GM18505 (cell line): ENCODE measurements around the gene SLC39A10.
"Not testable (repeated sequence)": the region's sequence is repeated elsewhere in the genome, so short reads cannot be mapped to it uniquely, and the experiment has no call there.

Experiments
- ATAC-seq: cut with Tn5 transposase; IDR thresholded peaks from one replicate; pipeline ENCODE4 v1.9.1; 2021; ENCODE audit not compliant: unreplicated experiment
- POLR2A ChIP-seq: IDR thresholded peaks from 4 replicates; pipeline ENCODE4 v1.6.1; 2011; ENCODE audit warnings: borderline replicate concordance; ENCODE audit not compliant: insufficient read depth, insufficient read length; ENCODE audit errors: extremely low read depth

The SLC39A10 gene

DNA sequence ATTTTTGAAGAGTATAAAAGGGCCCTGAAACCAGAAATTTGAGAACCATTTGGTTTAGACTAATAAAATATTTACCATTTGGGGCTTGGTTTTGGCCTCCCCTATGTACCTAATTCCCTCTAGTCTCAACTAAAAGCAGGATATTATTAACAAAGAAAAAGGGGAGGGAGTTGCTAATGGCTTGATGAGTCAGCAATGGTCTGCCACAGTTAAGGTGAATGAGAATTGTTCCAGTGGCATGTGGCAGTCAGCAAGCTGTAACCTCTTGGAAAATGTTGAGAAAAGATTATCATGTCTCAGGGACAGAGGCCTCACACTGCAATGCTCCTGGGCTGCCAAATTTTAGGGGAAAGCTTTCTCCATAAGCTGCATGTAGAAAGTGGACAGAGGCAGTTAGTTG lies 20.1 kb upstream of the SLC39A10 start:
- no peak for TF ChIP-seq POLR2A
- no peak for ATAC-seq

DNA sequence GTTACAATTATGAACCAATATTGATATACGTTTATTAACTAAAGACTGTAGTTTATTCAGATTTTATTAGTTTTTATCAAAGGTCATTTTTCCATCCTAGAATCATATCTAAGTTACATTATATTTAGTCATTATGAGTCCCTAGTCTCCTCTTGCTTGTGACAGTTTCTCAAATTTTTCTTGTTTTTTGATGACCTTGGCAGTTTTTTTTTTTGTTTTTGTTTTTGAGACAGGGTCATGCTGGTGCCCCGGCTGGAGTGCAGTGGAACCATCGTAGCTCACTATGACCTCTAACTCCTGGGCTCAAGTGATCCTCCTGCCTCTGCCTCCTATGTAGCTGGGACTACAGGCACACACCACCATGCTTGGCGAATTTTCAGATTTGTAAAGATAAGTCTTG lies 18.3 kb upstream of the SLC39A10 start:
- no peak for ATAC-seq
- TF ChIP-seq POLR2A: no peak

DNA sequence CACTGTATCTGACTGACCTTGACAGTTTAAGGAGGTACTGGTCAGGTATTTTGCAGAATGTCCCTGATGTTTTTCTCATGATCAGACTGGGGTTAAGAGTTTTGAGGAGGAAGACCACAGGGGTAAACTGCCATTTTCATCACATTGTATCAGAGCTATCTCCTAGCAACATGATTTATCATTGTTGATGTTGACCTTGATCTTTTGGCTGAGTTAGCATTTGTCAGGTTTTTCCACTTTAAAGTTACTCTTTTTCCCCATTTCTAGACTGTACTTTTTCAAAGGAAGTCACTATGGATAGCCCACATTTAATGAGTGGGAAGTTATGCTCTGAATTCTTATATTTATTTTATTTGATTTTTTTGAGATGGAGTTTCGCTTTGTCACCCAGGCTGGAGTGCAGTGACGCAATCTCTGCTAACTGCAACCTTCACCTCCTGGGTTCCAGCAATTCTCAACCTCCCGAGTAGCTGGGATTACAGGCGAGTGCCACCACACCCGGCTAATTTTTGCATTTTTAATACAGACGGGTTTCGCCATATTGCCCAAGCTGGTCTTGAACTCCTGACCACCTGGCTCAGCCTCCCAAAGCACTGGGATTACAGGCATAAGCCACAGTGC lies 17.7 kb upstream of the SLC39A10 start:
- no peak for ATAC-seq
- no peak for TF ChIP-seq POLR2A

DNA sequence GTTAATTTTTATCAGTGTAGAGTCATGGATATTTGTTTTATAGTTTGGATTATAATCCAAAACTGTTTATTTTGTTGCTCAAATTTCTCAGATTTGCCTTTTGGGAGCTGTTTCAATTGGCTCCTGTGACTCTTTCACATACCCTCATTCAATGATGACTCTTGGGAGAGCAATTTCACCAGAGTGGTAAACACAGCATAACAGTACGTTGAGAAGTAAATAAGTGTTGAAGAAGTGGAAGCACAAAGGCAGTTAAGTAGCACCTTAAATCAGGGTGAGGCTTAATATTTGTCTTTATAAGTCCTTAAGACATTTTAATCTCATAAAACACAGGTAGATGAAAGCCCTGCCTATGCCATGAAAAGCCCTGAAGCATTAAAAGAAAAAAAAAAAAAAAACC lies 17.1 kb upstream of the SLC39A10 start:
- no peak for ATAC-seq
- TF ChIP-seq POLR2A: no peak

DNA sequence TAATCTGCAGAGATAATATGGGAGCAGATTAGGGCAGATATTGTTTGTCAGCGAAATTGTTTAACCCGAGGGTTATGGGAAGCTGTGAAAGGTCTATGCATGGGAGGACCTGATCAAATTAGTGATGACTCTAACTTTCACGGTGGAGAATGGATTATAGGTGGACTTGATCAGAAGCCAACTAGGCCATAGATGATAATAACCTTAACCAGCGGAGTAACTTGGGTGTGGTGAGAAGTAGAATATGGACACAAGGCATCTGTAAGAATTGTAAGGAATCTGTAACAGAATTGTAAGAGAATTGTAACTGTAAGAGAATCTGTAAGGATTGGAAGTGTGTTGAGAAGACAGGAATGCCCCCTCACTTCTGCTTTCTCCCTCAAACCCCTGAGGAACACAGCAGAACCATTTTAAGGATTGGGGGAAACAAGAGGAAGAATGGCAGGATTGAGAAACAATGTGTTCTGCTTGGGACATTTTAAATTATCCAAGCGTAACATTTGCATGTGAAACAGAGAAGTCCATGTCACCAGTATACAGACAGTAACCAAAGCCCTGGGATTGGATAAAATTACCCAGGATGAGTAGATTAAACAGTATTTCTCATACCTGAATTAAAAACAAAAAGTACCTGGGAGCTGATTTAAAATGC lies 14.9 kb upstream of the SLC39A10 start:
- no peak for TF ChIP-seq POLR2A
- ATAC-seq: no peak

DNA sequence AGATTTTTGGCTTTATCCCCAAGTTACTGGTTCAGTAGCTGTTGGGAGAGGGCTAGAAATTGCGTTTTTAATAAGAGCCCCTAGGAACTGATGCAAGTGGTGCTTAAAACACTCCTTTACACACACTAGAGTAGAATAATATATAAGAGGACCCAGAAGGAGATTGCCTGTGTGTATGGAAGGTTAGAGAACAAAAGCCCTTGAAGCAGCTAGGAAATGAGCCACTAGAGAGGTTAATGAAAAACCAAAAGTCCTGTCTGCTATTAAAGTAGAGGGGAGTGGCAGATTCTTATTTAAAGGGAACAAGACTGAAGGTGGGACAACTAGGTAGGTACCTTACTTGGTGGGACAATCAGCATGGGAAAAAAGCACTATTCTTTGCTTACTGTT lies 14.4 kb upstream of the SLC39A10 start:
- TF ChIP-seq POLR2A: no peak
- no peak for ATAC-seq

DNA sequence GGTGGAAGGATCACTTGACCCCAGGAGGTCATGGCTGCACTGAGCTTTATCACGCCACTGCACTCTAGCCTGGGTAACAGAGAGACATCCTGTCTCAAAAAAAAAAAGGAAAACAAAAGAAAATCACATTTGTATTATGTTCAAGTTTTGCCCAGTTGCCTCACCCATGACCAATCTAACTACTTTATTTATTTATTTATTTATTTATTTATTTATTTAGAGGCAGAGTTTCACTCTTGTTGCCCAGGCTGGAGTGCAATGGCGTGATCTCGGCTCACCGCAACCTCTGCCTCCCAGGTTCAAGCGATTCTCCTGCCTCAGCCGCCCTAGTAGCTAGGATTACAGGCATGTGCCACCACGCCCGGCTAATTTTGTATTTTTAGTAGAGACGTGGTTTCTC lies 12.3 kb upstream of the SLC39A10 start:
- ATAC-seq: not testable (repeated sequence)

DNA sequence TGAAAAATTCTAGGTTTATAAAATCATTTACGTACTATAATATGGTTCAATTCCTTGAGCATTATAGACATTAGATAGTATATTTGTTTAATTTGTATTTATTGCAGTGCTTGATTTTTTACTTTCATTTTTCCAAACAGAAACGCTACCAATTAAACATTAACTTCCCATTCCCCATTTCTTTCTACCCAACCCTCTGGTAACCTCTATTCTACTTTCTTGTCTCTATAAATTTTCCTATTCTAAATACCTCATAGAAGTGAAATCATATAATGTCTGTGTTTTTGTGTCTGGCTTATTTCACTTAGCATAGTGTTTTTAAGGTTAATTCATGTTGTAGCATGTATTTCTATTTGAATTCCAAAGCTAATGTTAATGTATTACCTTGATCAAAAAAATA lies 11.6 kb upstream of the SLC39A10 start:
- ATAC-seq: no peak
- TF ChIP-seq POLR2A: no peak

DNA sequence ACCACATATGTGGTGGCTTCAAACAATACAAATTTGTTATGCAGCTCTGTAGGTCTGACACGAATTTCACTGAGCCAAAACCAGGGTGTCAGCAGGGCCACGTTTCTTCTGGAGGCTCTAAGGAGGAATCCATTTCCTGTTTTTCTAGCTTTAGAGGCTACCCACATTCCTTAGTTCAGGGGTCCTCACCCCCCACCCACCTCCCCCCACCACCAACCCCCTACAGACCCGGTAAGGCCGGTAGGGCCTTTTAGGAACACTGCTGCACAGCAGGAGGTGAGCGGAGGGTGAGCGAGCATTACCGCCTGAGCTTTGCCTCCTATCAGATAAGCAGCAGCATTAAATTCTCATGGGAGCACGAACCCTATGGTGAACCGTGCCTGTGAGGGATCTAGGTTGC lies 10.6 kb upstream of the SLC39A10 start:
- TF ChIP-seq POLR2A: no peak
- no peak for ATAC-seq

DNA sequence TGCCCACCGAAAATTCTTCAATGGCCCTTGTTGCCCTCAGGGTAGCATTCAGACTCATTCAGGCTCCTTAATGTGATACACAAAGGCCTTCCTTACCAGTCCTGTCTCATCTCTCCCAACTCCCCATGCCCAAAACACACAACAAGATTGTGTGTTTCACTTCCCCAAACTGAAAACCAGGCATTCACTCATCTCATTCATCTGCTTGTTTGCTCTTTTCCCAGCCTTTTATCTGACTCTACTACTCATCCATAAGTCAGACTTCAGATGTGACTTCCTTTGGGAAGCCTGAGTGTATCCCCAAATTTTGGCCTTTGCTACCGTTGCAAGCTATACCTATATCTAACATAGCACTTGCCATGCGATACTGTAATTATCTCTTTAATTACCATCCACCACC lies 9.7 kb upstream of the SLC39A10 start:
- TF ChIP-seq POLR2A: no peak
- ATAC-seq: no peak

DNA sequence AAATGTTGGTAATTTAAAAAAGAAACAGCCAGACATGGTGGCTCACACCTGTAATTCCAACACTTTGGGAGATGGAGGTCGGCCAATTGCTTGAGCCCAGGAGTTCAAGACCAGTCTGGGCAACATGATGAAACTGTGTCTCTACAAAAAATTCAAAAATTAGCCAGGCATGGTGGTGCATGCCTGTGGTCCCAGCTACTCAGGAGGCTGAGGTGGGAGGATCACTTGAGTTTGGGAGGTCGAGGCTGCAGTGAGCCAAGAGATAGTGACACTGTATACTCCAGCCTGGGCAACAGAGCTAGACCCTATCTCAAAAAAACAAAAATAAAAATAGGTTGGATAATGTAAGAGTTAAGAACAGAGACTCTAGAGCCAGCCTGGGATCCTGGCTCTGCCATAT lies 8.7 kb upstream of the SLC39A10 start:
- not testable (repeated sequence) for ATAC-seq

DNA sequence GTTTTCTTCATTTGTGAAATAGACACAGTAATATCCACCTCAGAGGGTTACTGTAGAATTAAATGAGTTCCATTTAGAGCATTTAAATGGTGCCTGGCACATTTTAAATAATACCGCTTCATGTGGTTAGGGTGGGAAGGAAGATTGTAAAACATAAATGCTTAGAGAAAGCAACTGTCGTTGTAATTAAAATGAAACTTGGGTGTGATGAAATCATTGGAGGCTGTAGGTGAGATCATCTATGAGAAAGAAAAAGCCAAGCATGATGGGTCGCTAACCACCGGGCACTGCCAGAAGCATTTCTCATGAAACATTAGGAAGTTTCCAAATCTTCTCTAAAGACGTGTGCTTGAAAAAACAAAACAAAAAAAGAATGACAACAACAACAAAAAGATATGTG lies 8.2 kb upstream of the SLC39A10 start:
- no peak for ATAC-seq
- no peak for TF ChIP-seq POLR2A

DNA sequence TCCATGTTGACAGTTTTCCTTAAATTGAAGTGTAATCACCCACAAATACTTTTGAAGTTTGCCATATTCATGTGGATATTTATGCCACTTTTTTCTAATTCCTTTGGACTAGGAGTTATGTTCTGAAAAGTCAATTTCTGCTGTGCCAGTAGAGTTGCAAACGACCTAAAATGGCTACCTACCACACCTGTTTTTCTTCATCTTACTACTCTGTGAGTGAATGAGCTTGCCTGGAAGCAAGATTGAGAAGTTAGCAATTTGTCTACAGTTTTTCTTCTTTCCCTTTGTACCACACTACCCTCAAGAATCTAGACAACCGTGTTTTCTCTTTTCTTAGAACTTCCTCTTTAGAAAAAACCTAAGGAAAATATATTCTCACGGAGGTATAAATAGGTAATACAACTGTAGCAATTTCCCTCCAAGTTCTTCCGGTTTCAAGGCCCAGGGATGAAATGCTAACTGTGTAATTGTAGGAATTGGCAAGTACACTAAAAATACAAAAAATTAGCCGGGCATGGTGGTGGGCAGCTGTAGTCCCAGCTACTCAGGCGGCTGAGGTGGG lies 7.3 kb upstream of the SLC39A10 start:
- ATAC-seq: peak; percentile 25
- TF ChIP-seq POLR2A: no peak

DNA sequence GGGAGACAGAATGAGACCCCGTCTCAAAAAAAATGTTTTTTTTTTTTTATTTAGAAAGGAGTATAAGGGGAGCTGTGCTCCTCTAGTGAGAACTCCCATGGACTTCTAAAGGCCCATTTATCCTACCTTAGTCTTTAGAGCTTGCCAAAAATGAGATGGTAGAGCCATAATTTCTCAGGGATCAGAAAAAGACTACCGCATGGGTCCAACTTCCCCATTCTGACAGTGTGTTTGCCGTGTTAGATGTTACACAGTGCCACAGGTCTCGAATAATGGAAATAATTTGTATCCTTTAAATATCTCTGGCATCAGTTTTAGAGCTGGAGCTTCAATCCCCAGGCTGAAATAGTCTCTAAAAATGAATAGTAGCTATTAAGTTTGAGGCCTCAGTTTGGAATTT lies 6.0 kb upstream of the SLC39A10 start:
- no peak for TF ChIP-seq POLR2A
- ATAC-seq: no peak

DNA sequence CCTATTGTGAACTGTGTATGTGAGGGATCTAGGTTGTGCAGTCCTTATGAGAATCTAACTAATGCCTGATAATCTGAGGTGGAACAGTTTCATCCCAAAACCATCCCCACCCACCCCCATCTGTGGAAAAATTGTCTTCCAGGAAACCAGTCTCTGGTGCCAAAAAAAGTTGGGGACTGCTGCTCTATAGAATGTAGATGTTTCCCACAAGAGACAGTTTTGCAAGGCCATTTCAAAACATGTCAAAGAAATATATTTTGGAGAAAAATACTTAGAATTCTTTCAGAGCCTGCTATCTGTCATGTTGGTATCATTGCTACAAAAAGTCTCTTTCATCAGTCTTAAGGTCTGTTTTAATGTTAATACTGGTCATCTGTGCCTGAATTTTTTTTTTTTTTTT lies 4.1 kb upstream of the SLC39A10 start:
- ATAC-seq: no peak
- no peak for TF ChIP-seq POLR2A
